Colon (tissue), 2 donors: ENCODE data around the gene CUL9.

Experiments used
- FAIRE-seq: peaks from 2 replicates; lab custom pipeline; 2012; peaks lifted over from hg19 to GRCh38; lab: Jason Lieb, UNC
- donor health status: control.
- donor health status: control.

CUL9 gene

GRCh38 chr6:43229803-43230620, 48.0 kb downstream of the CUL9 start:
- FAIRE-seq = no peak

- no peak for FAIRE-seq
Measured at GRCh38 chr6:43231053-43231452, 49.1 kb downstream of the CUL9 start.

GRCh38 chr6:43231735-43232450, 49.9 kb downstream of the CUL9 start:
- no peak for FAIRE-seq

GRCh38 chr6:43235841-43236240, 53.8 kb downstream of the CUL9 start:
- FAIRE-seq = no peak

GRCh38 chr6:43239054-43239453, 57.1 kb downstream of the CUL9 start:
- FAIRE-seq = no peak

GRCh38 chr6:43240950-43241349, 59.0 kb downstream of the CUL9 start:
- FAIRE-seq = no peak

- FAIRE-seq = no peak
Measured at GRCh38 chr6:43241446-43241845, 59.5 kb downstream of the CUL9 start.

- no peak for FAIRE-seq
Measured at GRCh38 chr6:43242908-43243663, 61.1 kb downstream of the CUL9 start, which contains the start of gene TTBK1. TSS of gene TTBK1 (plus strand) at chr6:43243481. CDS start at chr6:43246661, 3,180 bp downstream.

- no peak for FAIRE-seq
Measured at GRCh38 chr6:43243664-43244321, 61.8 kb downstream of the CUL9 start.

- no peak for FAIRE-seq
Measured at GRCh38 chr6:43246301-43247113, 64.5 kb downstream of the CUL9 start.

- FAIRE-seq = no peak
Measured at GRCh38 chr6:43247114-43247999, 65.4 kb downstream of the CUL9 start.

- no peak for FAIRE-seq
Measured at GRCh38 chr6:43248101-43248500, 66.1 kb downstream of the CUL9 start.

- no peak for FAIRE-seq
Measured at GRCh38 chr6:43248791-43249190, 66.8 kb downstream of the CUL9 start.

GRCh38 chr6:43250992-43251373, 69.0 kb downstream of the CUL9 start:
- FAIRE-seq = no peak

- no peak for FAIRE-seq
Measured at GRCh38 chr6:43253401-43253800, 71.4 kb downstream of the CUL9 start.

- no peak for FAIRE-seq
Measured at GRCh38 chr6:43254138-43254817, 72.3 kb downstream of the CUL9 start.

GRCh38 chr6:43254846-43255245, 72.8 kb downstream of the CUL9 start:
- no peak for FAIRE-seq

- FAIRE-seq = no peak
Measured at GRCh38 chr6:43255408-43256054, 73.5 kb downstream of the CUL9 start.
